IgD-negative memory B cell (primary cell): ENCODE results near the gene ATOH8. TPM values are rescaled to one million over a fixed set of nuclear protein-coding genes. Genes with fewer than 3 reads are reported as not detected.
"Not testable (repeated sequence)": the region's sequence is repeated elsewhere in the genome, so short reads cannot be mapped to it uniquely, and the experiment has no call there.

Experiments
- H3K27ac Mint-ChIP-seq, 3 donors: one replicate each; pipeline ENCODE4 v1.8.0; 2020 to 2022; ENCODE audit warnings: mild to moderate bottlenecking in 3 of 3, mixed read lengths in 3 of 3, moderate library complexity in 1 of 3
- H3K27me3 Mint-ChIP-seq: one replicate; pipeline ENCODE4 v1.8.0; 2021; ENCODE audit warnings: mixed read lengths
- H3K36me3 Mint-ChIP-seq: one replicate; pipeline ENCODE4 v1.8.0; 2020; ENCODE audit warnings: mild to moderate bottlenecking, mixed read lengths
- H3K4me1 Mint-ChIP-seq, 3 donors: one replicate each; pipeline ENCODE4 v1.8.0; 2020 to 2022; ENCODE audit warnings: mixed read lengths in 3 of 3, mild to moderate bottlenecking in 1 of 3
- H3K4me3 Mint-ChIP-seq, 4 donors: one replicate each; pipeline ENCODE4 v1.8.0; 2020 to 2022; ENCODE audit warnings: mild to moderate bottlenecking in 4 of 4, mixed read lengths in 4 of 4, moderate library complexity in 3 of 4
- H3K9me3 Mint-ChIP-seq, 3 donors: one replicate each; pipeline ENCODE4 v1.8.0; 2020 to 2021; ENCODE audit warnings: mixed read lengths in 3 of 3, mild to moderate bottlenecking in 1 of 3
- polyA plus RNA-seq: library from polyadenylated mRNA; unstranded; fragments of 300-500 nt; fragmentation: Illumina TruSeq; gene quantifications from one replicate; pipeline ENCODE4 v1.2.3, GENCODE V29; 2021

The ATOH8 gene
- polyA plus RNA-seq, 1 donor from 2014 or later = not detected

DNA sequence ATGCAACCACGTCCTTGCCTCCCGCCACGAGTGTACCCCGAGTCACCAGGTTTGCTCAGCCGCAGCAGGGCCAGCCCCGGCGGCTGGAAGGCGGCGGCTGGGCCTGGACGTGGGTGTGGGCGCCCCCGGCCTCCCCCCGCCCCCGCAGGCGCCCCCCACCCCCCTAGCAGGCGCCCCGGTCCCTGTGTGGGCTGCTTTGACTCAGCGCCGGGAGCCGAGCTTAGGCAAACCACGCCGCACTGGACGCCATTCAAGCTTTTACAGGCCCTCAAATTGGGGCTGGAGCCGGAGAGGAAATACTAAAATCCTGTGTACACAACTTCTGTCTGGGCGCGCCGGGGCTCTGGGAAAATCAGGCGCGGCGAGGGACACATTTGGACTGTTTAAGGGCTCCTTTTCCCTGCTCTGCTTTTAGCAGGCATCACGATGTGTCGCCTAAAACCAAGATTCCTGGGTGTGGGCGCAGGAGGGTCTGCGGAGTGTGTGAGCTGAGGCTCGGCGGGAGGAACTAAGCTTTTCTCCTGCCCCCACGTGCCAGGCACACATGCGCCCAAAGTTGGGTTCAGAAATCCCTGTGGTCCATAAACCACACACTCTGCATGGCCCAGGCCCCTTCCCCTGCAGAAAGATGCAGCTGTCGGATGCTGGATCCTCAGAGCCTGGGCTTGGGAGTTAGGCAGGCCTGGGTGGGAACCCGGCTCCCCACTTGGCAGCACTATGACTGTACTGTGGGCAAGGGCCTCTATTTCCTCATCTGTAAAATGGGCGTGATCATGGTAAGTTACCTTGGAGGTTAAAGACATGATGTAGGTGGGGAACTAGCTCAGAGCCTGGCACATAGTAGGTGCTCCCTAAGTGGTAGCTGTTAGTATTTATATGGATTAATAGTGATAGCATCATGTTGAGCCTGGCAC is 57.6 kb downstream of the ATOH8 start:
- H3K4me3 Mint-ChIP-seq = no peak overlapping the region
- H3K4me1 Mint-ChIP-seq = peaks cover 0 to 2% (median 0%) of the 10 kb centered on the region in 3 donors
- peaks cover 5% of the 10 kb centered on the region for H3K27me3 Mint-ChIP-seq
- H3K9me3 Mint-ChIP-seq = no peaks in the 10 kb centered on the region
- no peaks in the 10 kb centered on the region for H3K36me3 Mint-ChIP-seq
- H3K27ac Mint-ChIP-seq = no peak overlapping the region

DNA sequence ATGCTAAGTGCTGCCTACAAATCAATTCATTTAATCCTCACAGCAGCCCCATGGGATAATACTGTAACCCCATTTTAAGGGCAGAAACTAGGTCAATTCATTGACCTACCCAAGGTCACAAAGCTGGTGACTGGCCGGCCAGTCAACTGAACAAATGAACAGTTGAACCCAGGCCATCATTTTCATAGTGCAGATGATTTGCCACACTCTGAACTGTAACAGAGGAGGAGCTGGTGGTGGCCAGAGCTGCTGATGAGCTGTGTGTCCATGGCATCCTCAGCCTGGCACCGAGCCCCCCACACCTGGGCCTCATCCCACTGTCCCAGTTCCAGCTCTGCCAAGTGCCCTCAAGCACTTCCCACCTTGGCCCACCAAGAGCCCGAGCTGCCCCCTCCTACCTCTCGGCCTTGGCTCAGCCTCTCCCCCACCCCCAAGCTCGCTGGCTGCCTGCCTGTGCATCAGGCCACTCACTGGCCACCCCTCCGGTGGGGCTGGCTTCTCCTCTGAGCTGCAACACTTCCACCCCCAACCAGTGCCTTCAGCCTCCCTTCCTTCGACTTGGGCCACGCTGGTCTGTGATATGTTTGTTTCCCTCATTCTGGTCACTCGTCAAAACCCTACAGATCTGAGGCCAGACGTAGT is 58.4 kb downstream of the ATOH8 start:
- Mint-ChIP-seq H3K9me3 (no peaks in the 10 kb centered on the region), H3K4me1 (peaks cover 0 to 2% (median 0%) of the 10 kb centered on the region in 3 donors), H3K4me3 (no peak overlapping the region), H3K27ac (no peak overlapping the region), H3K36me3 (no peaks in the 10 kb centered on the region), H3K27me3 (peaks cover 5% of the 10 kb centered on the region)

DNA sequence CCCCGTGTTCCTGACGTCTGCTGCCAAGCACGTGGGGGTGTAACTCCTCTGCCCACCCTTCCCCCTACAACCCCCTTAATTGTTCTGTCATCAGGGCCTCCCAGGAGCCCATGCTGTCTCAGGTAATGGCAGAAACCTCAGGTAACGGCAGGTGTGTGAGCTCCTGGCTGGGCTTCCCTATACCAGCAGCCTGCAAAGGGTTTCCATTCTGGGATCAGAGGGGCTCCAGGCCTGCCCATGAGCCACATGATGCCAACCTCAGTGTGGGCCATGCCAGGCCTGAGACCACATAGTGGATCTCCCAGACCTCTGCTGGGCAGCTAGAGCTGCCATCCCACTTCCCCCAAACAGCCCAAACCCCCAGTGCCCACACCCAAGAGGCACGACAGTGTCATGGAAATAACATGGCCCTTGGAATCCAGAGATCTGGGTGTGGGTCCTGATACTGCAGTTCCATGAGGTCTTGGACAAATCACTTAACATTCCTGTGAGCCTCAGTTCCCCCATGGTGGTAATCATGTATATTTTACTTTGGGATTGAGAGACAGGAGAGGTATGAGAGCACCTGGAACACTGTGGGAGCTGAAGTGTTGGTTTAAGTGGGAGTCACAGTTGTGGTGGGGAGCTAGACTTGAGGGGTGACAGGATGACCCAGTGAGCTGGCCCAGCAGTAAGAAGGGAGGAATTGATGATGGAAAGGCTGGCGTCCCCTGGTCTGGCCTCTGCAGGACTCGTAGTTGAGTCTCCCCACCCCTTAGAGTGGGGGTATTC is 59.6 kb downstream of the ATOH8 start:
- no peak overlapping the region for H3K4me3 Mint-ChIP-seq
- H3K4me1 Mint-ChIP-seq = peaks cover 0 to 2% (median 0%) of the 10 kb centered on the region in 3 donors
- H3K36me3 Mint-ChIP-seq = no peaks in the 10 kb centered on the region
- no peak overlapping the region for H3K27ac Mint-ChIP-seq
- H3K27me3 Mint-ChIP-seq = peaks cover 6% of the 10 kb centered on the region
- H3K9me3 Mint-ChIP-seq = peaks cover 0 to 2% (median 0%) of the 10 kb centered on the region in 3 donors

DNA sequence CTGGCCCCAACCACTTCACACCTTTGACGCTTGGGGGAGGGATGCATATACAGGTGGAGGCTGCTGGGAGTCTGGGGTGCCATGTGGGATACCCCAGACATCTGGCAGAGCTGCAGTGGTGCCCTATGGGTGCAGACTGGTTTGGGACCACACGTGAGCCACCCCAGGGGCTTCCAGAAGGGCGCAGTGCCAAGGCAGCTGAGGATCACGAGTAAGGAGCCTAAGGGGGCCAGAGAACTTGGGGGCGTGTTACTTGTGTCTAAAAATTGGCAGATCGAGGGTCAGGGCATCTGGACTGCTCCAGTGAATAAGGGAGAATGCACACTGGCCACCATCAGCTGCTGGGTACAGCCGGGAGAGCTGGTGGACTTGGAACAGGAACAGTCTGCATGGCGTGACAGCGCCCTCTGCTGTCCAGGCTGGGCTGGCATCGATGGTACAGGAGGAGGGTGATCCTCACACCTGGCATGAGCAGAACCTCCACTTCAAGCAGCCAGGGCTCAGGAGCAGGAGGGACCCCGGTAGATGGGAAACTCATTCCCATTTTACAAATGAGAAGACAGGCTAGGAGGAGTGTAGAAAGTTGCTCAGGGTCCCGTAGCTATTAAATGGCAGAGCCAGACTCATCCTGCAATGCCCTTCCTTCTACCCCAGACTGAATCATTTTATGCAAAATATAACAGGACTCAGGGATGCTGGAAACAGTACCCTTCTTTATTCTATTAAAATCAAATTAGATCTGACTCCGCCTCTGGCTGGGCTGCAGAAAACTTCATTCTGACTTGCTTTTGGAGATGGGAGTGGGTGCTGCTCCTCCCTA is 60.4 kb downstream of the ATOH8 start:
- Mint-ChIP-seq H3K27ac (peak overlapping the region in 1 of 3 donors; percentile 11), H3K36me3 (no peaks in the 10 kb centered on the region), H3K9me3 (peaks cover 0 to 2% (median 0%) of the 10 kb centered on the region in 3 donors), H3K4me1 (peaks cover 0 to 2% (median 0%) of the 10 kb centered on the region in 3 donors), H3K4me3 (peak overlapping the region in 1 of 4 donors; percentile 63), H3K27me3 (peaks cover 8% of the 10 kb centered on the region)

DNA sequence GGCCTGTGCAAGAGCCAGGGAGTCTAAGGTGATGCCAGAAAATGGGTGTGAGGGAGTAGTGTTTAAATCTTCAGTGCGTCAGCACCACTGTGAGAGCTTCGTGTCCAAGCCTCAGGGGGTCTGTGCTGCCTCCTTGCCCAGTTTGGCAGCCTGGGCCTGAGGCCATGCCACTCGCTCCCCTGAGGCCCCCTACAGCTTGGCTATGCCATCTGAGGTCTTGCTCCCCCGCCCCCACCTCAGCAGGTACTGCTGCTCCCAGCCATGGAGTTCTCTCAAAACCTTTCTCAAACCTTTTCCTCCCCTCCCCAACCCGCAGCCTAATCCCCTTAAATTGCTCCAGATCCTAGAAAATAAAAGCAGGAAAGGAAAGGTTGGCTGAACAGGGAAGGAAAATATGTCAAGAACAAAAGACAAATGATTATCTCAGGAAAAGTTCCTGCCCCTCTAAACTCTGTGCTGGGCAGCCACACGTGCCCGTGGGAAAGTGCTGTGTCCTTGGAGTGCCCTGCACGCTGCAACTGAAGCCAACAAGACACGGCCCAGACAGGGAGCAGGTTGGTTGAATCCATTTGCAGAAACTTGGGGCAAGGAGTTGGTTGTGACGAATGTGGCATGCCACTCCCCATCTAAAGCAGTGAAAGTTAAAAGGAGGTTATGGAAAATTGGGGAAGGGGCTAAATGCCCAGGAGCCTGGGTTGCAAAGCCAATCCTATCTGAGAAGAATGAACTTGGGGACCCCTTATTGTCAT is 61.2 kb downstream of the ATOH8 start:
- Mint-ChIP-seq H3K27ac (peak overlapping the region in 1 of 3 donors; percentile 45), H3K9me3 (peaks cover 0 to 2% (median 0%) of the 10 kb centered on the region in 3 donors), H3K4me1 (peaks cover 0 to 2% (median 0%) of the 10 kb centered on the region in 3 donors), H3K36me3 (no peaks in the 10 kb centered on the region), H3K4me3 (no peak overlapping the region), H3K27me3 (peaks cover 6% of the 10 kb centered on the region)

DNA sequence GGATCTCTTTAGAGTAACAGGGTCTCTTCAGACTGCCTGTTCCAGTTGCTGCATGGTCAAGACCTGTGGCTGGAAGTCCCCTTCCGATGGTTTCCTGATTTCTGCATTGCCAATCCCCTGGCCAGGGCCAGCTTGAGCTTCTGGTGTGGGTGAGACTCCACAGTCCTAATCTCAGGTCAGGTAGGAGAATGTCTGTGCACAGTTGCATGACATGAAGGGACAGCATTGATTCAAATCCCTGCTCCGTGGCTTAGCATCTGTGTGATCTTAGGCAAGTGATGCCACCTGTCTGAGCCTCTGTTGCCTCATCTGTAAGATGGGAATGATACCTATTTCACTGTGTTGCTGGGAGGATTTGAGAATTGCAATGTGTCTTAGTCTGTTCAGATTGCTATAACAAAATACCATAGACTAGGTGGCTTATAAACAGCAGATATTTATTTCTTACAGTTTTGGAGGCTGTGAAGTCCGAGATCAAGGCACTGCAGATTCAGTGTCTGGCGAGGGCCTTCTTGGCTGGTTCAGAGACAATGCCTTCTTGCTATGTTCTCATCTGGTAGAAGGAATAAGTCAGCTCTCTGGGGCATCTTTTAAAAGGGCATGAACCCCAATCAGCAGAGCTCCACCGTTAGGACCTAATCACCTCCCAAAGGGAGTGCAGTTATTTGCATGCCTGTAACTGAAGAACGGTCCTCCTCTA is 66.2 kb downstream of the ATOH8 start:
- H3K4me3 Mint-ChIP-seq = no peak overlapping the region
- H3K27me3 Mint-ChIP-seq = peaks cover 6% of the 10 kb centered on the region
- no peak overlapping the region for H3K27ac Mint-ChIP-seq
- H3K9me3 Mint-ChIP-seq = peaks cover 0 to 2% (median 0%) of the 10 kb centered on the region in 3 donors
- H3K36me3 Mint-ChIP-seq = peaks cover 3% of the 10 kb centered on the region
- H3K4me1 Mint-ChIP-seq = no peaks in the 10 kb centered on the region

DNA sequence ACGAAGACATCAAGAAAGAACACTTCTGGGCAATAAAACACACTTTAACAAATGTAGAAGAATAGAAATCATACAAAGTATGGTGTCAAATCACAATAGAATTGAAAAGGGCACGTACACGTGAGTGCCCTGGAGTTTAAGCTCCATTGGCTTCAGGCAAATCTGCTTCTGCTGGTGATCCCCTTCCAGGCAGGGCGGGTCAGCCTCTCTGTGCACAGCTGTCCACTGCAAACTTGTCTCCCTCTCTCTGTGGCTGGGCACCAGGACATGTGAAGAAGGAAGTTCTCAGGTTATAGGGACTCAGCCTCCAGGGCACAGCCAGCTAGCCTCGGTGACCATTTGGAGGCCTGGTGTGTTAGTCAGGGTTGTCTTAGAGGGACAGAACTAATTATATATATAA is 69.0 kb downstream of the ATOH8 start:
- H3K4me3 Mint-ChIP-seq = no peak overlapping the region
- peaks cover 3% of the 10 kb centered on the region for H3K36me3 Mint-ChIP-seq
- H3K9me3 Mint-ChIP-seq = no peaks in the 10 kb centered on the region
- H3K4me1 Mint-ChIP-seq = peaks cover under 1 to 7% (median 5%) of the 10 kb centered on the region in 3 donors
- H3K27me3 Mint-ChIP-seq = peaks cover 5% of the 10 kb centered on the region
- H3K27ac Mint-ChIP-seq = no peak overlapping the region

DNA sequence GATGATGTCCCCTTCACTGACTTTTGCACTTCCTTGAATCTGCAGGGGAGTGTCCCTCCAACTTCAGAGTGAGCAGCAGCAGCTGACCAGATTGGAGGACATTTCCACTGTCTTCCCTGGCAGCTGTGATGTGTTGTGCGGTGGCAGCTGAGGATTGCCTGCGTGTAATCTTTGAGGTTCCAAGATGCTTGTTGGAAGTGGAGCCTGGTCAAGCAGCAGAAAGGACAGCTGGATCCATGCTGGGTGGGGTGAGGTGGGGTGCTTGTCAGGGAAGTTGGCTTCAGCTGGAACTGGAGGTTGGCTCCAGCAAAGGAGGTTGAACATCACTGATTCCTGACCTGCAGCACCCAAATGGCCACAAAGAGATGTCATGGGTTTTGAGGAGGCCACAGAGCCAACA is 70.2 kb downstream of the ATOH8 start:
- Mint-ChIP-seq H3K4me3 (no peak overlapping the region), H3K36me3 (peaks cover 3% of the 10 kb centered on the region), H3K4me1 (peaks cover 5 to 13% (median 10%) of the 10 kb centered on the region in 3 donors), H3K27ac (no peak overlapping the region), H3K27me3 (peaks cover 3% of the 10 kb centered on the region), H3K9me3 (no peaks in the 10 kb centered on the region)

DNA sequence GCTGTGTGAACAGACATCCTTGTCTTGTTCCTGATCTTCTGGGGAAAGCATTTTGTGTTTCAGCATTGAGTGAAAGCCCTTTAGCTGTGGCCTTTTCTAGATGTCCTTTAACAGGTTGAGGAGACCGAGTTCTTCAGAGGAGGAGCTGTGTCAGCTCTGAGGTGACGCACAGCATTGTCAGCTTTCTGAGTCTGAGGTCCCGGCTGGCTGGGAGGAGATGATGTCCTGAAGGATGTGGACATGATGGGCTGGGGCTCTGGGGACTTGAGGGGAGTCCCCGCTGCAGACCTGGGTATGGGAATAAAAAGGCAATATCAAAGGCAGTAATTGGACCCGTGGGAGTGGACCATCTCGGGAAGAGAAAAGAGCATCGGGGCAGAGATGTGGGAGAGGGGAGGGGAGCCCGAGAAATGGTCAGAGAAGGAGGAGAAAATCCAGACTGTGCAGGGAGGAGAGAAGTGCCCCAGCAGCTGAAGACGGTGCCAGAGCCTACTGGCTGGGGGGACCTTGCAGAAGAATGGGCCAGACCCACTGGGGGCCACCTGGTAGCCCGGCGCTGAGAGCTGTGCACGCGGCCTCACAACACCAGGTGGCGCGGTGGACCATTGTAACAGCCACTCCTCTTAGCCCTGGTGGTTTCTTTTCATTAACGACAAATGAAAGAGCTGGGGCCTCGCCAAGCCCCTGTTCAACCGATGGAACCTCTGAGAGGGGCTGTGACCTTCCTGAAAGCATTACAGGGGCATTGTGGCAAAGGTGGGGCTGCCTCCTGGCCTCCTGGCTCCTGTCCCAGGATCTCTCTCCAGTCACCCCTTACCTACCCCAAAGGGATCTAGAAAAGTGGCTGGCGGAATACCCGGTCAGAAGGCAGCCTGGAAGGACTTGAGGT is 73.4 kb downstream of the ATOH8 start:
- Mint-ChIP-seq H3K27ac (peak overlapping the region in 1 of 3 donors; percentile 82), H3K4me3 (peak overlapping the region in 2 of 4 donors; percentile 30 to 88), H3K4me1 (peaks cover 7 to 15% (median 13%) of the 10 kb centered on the region in 3 donors), H3K36me3 (no peaks in the 10 kb centered on the region), H3K27me3 (peaks cover 3% of the 10 kb centered on the region), H3K9me3 (peaks cover 0 to 1% (median 0%) of the 10 kb centered on the region in 3 donors)

DNA sequence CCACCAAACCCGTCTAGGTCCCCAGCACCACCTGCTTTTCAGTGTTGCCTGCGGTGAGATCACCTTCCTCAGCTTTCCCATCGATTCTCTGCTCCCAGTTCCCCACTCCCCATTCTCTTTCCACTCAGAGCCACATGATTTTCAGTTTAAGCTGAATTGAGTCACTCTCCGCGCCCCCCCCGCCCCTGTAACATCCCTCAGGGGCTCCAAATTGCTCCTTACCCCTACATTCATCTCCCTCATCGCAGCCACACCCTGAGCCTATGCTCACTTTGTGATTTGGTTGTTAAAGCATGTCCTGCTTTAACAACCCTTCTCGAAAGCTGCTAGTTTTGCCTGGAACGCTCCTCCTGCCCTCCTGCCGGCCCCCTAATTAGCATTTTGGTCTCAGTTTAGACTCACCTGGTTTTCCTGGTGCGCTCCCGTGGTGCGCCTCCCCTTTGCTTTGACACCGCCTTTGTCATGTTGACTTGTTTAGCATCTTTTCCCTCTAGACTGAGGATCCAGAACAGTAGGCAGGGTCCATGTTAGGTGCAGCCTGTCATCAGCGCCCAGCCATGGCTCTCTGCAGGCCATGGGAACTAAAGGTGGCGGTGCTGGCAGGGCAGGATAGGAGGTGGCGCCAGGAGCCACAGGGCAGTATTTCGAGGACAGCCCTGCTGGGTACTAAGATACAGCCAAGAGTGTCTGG is 74.2 kb downstream of the ATOH8 start:
- H3K27me3 Mint-ChIP-seq = no peaks in the 10 kb centered on the region
- no peaks in the 10 kb centered on the region for H3K36me3 Mint-ChIP-seq
- peak overlapping the region in 3 of 4 donors; percentile 56 to 88 (median 57) for H3K4me3 Mint-ChIP-seq
- peaks cover 0 to 1% (median 0%) of the 10 kb centered on the region in 3 donors for H3K9me3 Mint-ChIP-seq
- H3K27ac Mint-ChIP-seq = peak overlapping the region in 2 of 3 donors; percentile 73 to 82
- peaks cover 7 to 15% (median 13%) of the 10 kb centered on the region in 3 donors for H3K4me1 Mint-ChIP-seq

DNA sequence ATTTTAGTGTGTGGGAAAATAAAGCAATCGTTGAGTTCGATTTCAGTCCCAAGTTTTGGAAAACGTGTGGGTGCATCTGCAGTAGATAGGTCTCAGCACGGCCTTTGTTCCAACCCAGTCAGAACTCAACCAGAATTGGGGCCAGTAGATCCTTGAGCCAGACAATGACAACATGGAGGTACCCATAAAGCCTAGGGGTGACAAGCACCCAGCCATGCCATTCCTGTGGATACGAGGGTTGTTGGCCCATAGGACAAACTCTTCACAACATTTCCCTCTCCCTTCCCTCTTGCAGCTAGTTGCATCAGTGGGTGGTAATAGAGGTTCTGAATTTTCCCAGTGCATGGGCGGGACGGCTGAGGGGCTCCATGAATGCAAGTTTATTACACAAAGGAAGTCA is 74.9 kb downstream of the ATOH8 start:
- Mint-ChIP-seq H3K27ac (no peak overlapping the region), H3K4me1 (peaks cover 7 to 15% (median 13%) of the 10 kb centered on the region in 3 donors), H3K4me3 (no peak overlapping the region), H3K36me3 (no peaks in the 10 kb centered on the region), H3K27me3 (no peaks in the 10 kb centered on the region), H3K9me3 (peaks cover 0 to 1% (median 0%) of the 10 kb centered on the region in 3 donors)

DNA sequence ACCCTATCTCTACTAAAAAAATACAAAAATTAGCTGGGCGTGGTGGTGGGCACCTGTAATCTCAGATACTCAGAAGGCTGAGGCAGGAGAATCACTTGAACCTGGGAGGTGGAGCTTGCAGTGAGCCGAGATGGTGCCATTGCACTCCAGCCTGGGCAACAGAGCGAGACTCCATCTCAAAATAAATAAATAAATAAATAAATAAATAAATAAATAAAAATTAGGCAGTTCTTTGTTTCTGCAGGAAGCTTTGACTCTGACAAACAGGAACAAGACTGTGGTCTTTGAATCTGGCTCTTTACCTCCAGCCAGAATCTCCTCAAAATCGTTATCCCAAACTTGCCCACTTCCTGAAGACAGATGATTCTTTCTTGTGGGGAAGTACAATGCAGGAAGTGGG is 75.6 kb downstream of the ATOH8 start:
- H3K9me3 Mint-ChIP-seq, H3K4me3 Mint-ChIP-seq, H3K27ac Mint-ChIP-seq, H3K36me3 Mint-ChIP-seq, H3K27me3 Mint-ChIP-seq: not testable (repeated sequence)
- H3K4me1 Mint-ChIP-seq = peaks cover 7 to 15% (median 13%) of the 10 kb centered on the region in 3 donors
